GM19455 (cell line): ENCODE measurements around the gene FGF14.

Experiments used
- ATAC-seq: cut with Tn5 transposase; IDR thresholded peaks from one replicate; pipeline ENCODE4 v1.9.1; 2021; ENCODE audit not compliant: unreplicated experiment

FGF14 gene

GRCh38 chr13:102369302-102369701 lies 32.5 kb downstream of the FGF14 start:
- ATAC-seq = no peak

GRCh38 chr13:102367836-102368235 lies 34.0 kb downstream of the FGF14 start:
- no peak for ATAC-seq

GRCh38 chr13:102361113-102361512 lies 40.7 kb downstream of the FGF14 start:
- no peak for ATAC-seq

GRCh38 chr13:102359264-102359663 lies 42.6 kb downstream of the FGF14 start:
- no peak for ATAC-seq

GRCh38 chr13:102355251-102355650 lies 46.6 kb downstream of the FGF14 start:
- no peak for ATAC-seq

GRCh38 chr13:102354011-102354410 lies 47.8 kb downstream of the FGF14 start:
- ATAC-seq = no peak

GRCh38 chr13:102351521-102351920 lies 50.3 kb downstream of the FGF14 start:
- no peak for ATAC-seq

- ATAC-seq = no peak
Observed at GRCh38 chr13:102347490-102347889, 54.4 kb downstream of the FGF14 start.

- ATAC-seq = no peak
Observed at GRCh38 chr13:102346769-102347168, 55.1 kb downstream of the FGF14 start.

- no peak for ATAC-seq
Observed at GRCh38 chr13:102344410-102344809, 57.4 kb downstream of the FGF14 start.

GRCh38 chr13:102333320-102334198 lies 68.3 kb downstream of the FGF14 start:
- no peak for ATAC-seq

- ATAC-seq = no peak
Observed at GRCh38 chr13:102328909-102329308, 72.9 kb downstream of the FGF14 start.

- ATAC-seq = no peak
Observed at GRCh38 chr13:102327119-102327617, 74.7 kb downstream of the FGF14 start.

- no peak for ATAC-seq
Observed at GRCh38 chr13:102326381-102327118, 75.3 kb downstream of the FGF14 start.

GRCh38 chr13:102325321-102325720 lies 76.5 kb downstream of the FGF14 start:
- no peak for ATAC-seq

- no peak for ATAC-seq
Observed at GRCh38 chr13:102323505-102323904, 78.3 kb downstream of the FGF14 start.

GRCh38 chr13:102323012-102323411 lies 78.8 kb downstream of the FGF14 start:
- ATAC-seq = no peak

- no peak for ATAC-seq
Observed at GRCh38 chr13:102322211-102322610, 79.6 kb downstream of the FGF14 start.

- no peak for ATAC-seq
Observed at GRCh38 chr13:102318233-102318632, 83.6 kb downstream of the FGF14 start.

- no peak for ATAC-seq
Observed at GRCh38 chr13:102317593-102317992, 84.3 kb downstream of the FGF14 start.

GRCh38 chr13:102316732-102317131 lies 85.1 kb downstream of the FGF14 start:
- no peak for ATAC-seq

GRCh38 chr13:102312841-102313240 lies 89.0 kb downstream of the FGF14 start:
- ATAC-seq = no peak
